ENCODE results near the gene AP4S1.

DNA sequence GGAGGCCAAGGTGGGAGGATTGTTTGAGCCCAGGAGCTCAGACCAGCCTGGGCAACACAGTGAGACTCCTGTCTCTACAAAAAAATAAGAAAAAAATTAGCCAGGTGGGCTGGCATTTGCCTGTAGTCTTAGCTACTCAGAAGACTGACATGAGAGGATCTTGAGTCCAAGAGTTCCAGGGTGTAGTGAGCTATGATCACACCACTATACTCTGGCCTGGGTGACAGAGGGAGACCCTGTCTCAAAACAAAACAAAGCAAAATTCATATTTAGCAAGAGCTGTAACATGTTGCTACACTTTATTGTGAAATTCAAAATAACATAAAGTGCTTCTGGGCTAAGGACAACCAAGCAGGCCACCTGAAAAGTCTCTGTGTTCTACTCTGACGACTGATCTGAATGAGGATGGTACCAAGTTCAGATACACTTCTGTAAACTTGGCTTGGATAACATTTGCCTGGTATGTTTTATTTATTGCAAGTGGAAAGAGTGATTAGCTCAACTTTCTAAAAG, 12.3 kb downstream of the AP4S1 start:
- TF ChIP-seq, protein P1, sequence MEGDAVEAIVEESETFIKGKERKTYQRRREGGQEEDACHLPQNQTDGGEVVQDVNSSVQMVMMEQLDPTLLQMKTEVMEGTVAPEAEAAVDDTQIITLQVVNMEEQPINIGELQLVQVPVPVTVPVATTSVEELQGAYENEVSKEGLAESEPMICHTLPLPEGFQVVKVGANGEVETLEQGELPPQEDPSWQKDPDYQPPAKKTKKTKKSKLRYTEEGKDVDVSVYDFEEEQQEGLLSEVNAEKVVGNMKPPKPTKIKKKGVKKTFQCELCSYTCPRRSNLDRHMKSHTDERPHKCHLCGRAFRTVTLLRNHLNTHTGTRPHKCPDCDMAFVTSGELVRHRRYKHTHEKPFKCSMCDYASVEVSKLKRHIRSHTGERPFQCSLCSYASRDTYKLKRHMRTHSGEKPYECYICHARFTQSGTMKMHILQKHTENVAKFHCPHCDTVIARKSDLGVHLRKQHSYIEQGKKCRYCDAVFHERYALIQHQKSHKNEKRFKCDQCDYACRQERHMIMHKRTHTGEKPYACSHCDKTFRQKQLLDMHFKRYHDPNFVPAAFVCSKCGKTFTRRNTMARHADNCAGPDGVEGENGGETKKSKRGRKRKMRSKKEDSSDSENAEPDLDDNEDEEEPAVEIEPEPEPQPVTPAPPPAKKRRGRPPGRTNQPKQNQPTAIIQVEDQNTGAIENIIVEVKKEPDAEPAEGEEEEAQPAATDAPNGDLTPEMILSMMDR (IDR thresholded peaks at IDR 0.05; ENCODE audit: low read depth, low read length, poor library complexity, severe bottlenecking) = no peak
- no peak for TF ChIP-seq EZH2phosphoT487 (IDR thresholded peaks at IDR 0.05; ENCODE audit: borderline replicate concordance, low read length)
